UCSD-AML1 (cell line): Measurements from ENCODE around the gene ALK.
"Not testable (repeated sequence)": the region's sequence is repeated elsewhere in the genome, so short reads cannot be mapped to it uniquely, and the experiment has no call there.

Source experiments
- DNase-seq: peaks from one replicate; lab custom pipeline; 2025; ENCODE audit not compliant: unreplicated experiment; lab: John Stamatoyannopoulos, UW

Gene ALK

DNA sequence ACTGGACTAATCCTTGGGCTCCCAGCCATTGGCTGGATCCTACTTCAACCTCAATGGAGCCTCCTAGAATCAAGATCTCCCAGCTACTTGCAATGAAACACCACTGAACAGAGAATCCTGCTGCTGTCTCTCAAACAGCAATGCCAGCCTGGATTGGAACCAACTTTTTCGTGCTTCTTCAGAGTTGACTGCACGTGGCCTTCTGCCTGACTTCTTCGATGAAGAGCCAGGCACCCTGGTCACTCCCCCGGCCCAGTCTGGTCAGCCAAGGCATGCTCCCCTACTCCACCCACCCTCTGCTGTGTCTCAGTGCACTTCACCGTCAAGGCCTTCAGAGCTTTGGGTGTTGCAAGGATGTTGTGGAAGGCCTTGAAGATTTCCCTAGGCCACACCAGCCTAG, 657.5 kb downstream of the ALK start:
- DNase-seq, result no peak

DNA sequence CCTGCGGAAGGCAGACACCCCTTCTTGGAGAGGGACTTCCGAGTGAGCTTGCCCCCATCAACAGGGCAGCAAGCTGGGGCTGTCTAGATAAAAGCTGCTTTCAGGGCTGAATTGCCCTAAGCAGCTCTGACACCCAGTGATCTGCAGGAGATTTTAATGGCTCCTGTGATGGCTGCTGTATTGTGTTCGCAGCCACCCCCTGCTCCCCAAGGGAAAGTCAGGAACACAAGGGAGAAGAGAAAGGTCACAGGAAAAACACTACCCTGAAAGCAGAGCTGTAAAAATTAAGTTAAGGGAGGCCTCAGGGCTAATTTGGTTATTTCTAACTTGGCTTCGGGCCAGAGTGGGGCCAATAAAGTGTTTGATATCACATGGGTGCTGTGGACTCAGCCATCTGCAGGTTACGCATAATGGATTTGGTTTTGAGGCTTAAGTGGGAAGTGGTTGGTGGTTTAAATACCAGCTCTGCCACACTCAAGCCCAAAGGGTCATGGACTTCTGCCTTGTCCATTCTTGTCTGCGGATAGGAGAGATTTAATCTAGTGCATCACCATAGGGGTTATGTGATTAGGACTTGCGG, 658.6 kb downstream of the ALK start:
- no peak for DNase-seq

DNA sequence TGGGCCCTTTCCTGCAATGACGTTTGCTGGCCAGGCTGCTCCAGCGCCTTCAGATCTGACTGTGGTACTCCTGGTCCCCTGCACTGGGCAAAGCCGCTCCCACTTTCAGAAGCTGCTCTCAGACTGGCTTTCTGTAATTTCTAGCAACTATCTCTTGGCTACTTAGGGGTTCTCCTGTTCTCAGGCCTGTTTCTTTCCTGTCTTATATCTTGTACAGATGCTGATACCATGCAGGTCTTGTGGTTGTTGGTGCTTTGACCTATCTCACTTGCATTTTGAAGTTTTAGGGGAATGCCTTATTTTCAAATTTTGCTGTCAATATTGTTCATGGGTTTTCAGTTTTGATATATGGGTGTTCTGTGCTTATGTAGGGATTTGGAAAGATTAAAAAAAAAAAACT, 660.4 kb downstream of the ALK start:
- no peak for DNase-seq

DNA sequence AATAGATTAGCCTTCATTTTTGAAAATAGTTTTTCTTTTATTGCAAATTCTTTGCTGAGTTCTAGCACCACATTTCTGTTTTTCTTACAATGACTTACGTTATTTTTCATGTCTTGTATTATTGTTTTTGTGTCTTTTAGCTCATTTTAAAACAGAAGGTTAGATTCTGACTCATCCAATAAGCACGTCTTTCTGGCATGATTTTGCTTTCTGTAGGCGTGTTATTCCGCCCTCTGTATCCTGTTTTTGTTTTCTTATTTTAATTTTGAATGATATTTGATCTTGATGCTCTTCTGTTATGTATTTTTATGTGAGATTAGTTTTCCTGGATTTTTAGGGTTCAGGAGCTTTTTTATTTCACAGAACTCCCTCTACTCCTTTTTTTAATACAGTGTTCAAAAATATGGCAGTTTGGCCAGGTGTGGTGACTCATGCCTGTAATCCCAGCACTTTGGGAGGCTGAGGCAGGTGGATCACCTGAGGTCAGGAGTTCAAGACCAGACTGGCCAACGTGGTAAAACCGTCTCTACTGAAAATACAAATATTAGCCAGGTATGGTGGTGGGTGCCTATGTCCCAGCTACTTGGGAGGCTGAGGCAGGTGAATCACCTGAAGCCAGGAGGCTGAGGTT, 661.1 kb downstream of the ALK start:
- no peak for DNase-seq

DNA sequence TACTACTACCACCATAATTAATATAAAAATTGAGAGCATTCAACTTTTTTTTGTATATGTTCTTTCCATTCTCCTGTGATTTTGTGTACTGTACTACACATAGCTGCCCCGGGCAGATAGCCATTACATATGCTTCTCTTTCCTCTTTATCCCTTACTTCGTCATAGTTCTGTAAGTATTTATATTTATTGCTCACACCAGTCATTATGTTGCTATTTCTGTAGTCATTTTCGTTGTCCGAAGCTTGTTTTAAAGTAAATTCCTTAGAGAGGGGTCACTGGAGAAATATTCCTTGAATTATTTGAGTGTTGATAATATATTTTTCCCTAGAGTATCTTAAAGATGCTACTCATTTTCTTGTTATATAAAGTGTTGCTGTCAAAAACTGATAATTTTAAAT, 662.2 kb downstream of the ALK start:
- DNase-seq, result no peak

DNA sequence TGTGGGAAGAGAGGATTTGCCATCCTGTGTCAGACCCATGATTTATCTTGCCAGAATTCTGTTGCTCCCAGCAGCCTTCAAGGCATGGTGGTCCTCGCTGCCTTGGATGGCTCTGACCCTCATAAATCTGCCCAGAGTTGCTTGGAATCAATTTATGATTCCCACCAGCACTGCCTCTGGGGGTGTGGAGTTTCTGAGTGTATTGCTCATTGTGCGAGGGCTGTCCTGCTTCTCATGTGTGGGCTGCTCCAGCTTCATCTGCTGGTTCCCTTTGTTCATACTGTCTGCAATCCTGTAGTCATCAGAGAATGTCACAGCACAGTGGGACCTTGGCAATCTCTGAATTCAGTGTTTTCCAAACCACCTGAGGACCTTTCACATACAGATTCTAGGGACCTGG, 666.4 kb downstream of the ALK start:
- DNase-seq, result no peak

DNA sequence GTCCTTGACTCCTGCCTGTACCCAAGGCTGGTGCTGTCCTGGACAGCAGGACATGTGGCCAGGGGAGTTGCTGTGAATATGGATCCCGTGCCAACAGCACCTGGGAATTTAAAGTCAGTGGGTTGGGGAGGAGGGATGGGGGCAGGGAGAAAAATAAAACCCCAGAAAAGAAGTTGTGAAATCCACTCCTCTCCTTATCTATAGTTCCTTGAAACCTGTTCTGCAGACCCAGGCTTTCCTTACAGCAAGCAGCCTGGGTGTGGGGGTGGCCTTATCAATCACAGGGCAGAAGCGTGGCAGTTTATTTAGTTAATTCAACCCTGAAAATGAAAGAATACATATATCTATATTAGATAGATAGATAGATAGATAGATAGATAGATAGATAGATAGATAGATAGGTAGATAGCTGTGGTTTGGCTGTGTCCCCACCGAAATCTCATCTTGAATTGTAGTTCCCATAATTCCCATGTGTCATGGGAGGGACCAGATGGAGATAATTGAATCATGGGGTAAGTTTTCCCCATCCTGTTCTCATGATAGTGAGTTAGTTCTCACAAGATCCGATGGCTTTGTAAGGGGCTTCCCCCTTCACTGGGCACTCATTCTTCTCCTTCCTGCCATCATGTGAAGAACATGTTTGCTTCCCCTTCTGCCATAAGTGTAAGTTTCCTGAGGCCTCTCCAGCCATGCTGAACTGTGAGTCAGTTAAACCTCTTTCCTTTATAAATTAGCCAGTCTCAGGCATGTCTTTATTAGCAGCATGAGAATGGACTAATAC, 667.7 kb downstream of the ALK start:
- DNase-seq, result not testable (repeated sequence)

DNA sequence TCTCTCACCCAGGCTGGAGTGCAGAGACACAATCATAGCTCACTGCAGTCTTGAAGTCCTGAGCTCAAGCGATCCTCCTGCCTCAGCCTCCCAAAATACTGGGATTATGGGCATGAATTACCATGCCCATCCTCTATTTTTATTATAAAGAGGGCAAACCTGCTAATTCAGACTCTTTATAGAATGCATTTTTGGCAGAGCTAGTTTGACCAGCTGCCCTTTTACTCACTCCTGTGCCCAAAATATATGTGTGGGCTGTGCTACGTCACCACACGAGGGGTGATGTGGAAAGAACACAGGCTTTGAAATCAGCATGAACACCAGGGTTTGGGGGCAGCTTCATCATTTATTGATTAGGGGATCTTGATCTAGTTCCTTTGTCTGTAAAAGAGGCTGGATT, 668.4 kb downstream of the ALK start:
- no peak for DNase-seq

DNA sequence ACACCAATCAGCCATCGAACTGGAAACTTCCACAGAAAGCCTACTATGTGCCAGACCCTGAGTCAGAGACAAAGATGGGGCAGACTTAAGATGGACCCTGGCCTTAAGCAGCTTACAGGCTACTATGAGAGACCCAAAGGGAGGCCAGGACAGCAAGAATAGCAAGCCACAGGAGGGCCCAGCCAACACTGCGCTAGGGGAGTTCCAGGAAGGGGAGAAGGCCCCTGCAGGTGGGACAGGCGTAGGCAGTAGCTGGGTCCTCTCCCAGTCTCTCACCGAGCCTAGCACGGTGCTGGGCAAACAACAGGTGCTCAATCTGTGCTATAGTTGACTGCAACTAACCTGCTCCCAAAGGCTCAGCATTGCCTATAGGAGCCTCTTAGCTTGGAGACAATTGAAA, 670.0 kb downstream of the ALK start:
- DNase-seq, result no peak

DNA sequence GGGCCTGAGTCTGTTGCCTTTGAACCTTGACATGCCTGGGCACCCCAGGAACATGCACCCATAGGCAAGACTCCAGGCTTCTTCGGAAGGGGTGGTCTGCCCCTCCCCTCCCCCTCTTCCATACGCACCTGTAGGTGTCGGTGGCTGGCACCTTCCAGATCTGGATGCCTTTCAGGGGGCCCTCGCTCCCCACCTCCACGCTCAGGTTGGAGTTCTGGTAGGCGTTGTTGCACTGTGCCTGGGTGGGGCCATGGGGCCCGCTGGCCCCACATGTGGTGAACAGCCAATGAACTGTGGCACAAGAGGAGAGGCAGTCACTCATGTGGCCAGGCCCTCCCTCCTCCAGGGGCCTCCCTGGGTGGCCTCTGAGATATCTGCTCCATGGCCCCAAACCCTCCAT, 670.4 kb downstream of the ALK start:
- DNase-seq, result no peak

DNA sequence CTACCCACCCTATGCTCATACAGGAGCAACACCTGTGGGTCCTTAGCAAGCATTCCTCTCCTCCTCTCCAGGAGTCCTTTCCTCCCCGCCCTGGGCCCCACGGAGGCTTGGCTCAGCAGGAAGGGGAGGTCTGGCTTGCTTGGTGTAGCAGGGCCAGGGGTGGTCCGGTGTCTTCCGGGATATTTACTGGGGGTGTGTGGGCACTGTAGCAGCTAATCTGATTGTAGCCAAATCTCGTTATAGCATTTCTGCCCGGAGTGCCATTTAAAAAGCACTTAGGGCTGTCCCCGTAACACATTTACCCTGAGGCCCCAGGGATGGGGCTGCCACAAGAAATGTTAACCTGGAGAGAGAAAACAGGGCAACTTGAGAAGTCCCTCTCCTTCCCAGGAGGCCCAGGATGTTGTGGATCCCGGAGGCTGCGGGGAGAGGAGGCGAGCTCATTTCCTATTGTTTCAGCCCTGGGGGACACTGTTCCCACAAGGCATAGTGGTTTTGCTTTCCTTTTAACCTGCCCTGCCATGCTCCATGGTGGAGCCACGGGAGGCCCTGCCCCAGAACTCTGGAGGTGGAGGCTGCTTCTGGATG, 671.6 kb downstream of the ALK start:
- DNase-seq, result no peak

DNA sequence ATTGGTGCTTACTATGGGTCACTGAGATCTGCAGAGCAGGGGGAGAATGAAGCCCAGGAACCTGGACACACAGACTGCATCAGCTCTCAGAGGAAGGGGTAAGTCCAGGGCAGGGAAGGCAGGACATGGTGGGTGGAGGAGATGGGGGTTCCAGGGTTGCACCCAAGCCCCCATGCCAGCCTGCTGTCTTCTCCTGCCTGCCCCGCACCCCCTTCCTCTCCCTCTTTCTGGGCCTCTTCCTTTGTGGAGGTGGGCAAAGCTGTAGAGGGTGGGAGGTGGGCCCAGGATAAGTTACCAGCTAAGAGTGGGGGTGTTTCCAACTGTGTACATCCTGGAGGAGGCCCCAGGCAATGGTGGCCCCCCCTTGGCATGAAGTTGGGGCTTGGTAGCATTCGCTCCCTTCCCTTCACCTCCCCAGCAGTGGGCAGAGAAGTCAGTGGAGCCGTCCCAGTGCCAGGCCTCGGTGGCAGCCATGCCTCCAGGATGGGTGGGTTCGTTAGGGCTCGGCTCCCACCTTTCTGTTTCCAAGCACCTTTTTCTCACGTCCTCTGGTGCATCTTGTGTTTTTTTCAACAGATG, 674.0 kb downstream of the ALK start:
- DNase-seq, result no peak

DNA sequence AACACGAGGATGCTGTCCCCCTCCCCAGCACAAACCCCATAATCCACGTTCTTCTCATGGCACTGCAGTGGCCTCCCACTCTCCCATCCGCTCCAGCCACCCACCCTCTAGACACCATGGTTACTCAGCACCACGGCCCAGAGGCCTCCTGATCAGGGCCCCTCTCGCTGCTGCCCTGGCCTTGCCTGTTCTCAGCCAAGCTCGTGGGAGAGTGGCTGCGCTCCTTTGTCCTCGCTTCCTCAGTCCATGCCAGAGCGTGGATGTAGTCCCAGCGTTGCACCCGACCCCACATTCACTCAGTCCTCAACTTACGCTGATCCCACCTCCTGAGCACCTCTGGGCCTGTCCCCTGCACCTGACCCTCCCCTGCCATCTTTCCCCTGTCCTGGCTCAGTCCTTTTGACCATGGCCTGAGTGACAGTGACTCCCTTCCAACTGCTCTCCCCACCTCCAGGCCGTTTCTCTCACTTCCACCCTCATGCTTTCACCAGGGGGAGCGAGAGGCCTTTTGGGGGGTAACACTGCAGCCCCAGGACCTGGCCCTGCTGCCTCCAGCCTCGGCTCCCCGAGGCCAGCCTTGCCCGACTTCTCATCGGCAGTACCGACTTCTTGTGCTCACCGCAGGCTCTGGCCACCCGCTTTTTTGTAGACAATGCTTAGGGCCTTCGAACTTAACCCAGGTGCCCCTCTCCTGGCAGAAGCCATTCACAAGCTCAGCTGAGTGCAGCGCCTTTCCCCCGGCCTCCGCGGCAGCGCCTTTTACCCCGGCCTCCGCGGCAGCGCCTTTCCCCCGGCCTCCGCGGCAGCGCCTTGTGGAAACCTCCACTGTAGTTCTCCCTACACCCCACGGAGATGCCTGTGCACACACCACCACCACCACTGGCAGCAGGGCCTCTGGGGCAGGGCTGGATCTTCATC, 674.7 kb downstream of the ALK start:
- DNase-seq, result no peak

DNA sequence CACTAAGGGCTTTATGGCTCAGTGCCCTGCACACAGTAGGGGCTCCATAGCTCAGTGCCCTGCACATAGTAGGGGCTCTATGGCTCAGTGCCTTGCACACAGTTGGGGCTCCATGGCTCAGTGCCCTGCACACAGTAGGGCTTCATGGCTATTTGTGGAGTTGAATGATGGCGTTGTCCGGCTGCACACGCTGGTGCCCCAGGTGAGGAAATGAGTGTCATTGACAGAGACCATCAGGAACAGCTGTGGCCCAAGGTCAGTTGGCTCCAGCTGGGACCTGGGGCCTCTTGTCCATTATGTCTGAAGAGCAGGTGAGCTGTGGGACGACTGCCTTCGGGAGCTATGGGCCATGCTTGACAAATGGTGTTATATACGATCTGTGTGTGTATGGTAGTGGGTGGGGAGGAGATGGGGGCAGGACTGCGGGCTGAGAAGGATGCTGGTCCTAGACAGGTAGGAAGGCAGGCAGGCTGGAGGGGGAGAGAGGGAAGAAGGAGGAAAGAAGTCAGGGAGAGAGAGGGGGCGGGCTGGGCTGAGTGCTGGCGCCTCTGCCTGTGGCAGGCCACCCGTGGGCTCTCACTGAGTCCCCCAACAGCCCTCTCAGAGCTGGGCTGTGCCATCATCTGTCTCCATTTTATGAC, 675.5 kb downstream of the ALK start:
- DNase-seq, result no peak

DNA sequence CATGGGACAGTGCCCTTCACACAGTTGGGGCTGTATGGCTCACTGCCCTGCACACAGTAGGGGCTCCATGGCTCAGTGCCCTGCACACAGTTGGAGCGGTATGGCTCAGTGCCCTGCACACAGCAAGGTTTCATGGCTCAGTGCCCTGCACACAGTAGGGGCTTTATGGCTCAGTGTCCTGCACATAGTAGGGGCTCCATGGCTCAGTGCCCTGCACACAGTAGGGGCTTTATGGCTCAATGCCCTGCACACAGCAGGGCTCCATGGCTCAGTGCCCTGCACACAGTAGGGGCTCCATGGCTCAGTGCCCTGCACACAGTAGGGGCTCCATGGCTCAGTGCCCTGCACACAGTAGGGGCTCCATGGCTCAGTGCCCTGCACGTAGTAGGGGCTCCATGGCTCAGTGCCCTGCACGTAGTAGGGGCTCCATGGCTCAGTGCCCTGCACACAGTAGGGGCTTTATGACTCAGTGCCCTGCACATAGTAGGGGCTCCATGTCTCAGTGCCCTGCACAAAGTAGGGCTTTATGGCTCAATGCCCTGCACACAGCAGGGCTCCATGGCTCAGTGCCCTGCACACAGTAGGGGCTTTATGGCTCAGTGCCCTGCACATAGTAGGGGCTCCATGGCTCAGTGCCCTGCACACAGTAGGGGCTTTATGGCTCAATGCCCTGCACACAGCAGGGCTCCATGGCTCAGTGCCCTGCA, 676.2 kb downstream of the ALK start:
- not testable (repeated sequence) for DNase-seq

DNA sequence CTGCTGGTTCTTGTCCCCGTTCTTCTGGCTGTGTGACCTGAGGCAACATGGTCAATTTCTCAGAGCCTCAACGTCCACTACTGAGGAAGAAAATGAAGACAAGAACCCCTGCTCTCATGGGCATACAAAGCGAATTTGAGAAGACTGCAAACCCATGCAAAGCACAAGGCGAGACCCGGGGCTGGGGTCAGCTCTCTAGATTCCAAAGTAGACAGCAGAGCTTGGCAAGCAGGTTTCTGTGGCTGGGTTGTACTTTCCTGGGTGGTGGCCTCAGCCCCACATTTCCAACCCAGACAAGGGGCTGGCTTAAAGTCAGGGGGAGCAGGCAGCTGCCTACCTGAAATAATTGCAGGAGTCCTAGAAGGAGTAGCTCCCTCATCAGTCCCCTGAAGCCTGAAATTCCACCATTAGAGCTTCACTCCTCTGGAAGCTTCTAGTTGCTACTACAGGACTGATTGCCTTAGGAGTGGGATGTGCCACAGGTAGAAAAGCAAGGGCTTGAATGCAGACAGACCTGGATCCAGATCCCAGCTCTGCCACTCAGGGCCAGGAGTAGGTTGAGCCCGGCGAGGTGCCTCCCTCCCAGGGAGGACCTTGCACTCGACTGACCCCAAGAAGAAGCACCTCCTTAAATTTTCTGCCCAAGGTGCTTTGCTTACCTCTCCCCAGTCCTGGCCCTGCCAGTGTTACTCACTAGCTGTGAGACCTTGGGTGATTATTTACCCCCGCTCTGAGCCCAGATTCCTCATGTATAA, 678.6 kb downstream of the ALK start:
- no peak for DNase-seq

DNA sequence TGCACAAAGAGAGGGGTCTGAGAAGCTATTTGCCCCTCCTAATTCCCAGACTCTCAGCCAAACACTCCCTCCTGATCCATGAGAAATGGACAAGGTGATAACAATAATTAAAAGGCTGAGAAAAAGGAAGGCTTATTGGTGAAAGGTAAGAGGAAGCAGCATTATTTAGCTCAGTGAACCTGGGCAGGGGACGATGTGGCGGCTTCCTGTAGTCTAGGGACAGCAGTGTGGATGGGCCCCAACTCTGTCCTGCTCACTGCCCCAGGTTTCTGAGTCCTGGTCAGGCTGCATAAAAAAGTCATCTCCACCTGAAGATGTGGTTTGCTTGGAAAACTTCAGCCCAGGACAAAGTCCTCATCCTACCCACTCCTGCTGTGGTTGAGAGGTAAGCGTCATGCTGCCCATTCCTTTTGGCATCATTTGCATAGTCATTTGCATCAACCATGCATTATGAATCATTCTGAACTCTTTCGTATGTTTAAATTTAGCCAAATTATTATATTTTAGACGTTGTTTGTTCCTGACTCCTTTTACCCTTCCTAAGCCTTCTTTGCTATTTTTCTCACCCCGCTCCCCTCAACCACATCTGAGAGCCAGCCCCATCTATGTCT, 679.3 kb downstream of the ALK start:
- DNase-seq, result no peak

DNA sequence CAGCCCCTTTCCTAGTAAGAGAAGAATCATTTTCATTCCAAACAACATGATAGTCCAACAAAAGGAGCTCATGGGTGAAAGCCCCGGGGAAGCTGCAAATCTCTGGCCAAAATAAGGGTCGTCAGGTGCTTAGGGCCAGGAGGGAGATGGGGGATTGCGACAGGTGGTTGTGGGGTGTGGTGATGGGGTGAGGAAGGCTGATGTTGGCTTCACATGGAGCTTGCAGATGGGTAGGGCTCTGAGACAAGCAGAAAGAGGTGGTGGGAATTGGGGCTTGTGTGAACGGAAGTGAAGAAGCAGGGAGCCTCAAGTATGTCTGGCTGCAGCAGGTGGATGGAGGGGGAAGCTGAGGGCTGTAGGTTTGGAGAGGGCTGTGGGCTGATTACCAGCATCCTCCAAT, 680.0 kb downstream of the ALK start:
- DNase-seq, result no peak

DNA sequence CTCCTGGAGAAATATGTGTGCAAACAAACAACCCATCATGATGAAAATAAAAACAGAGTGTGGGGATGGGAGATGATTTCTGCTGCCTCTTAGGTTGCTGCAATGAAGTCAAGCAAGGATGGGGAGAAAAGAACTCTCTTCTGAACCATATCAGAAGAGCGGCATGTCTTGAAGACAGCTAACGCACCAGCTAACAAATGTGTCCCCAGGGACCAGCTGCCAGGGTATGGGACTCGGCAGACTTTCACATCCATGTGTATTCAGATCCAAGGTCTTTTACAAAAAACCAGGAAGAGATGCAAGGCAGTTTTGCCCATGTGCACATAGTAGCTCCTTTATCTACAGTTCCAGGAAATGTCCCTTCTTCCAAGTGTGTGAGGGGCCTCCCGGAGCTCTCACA, 680.8 kb downstream of the ALK start:
- DNase-seq, result no peak
